Measurements from ENCODE around the gene SIK3. TPM values are rescaled to one million over a fixed set of nuclear protein-coding genes. Genes with fewer than 3 reads are reported as not detected.

The SIK3 gene
- total and polyA plus RNA-seq, 4 donors = 6.4 to 64.2 (median 39.0) TPM

- 43 to 52% methylated on average over 5 of the region's 5 CpGs for WGBS, 2 donors
- Histone ChIP-seq H3K27ac (ENCODE audit: low read depth in 1 of 2, low read length in 2 of 2) (no peak overlapping the region), H3K4me1 (ENCODE audit: control insufficient read depth in 1 of 2, insufficient read depth in 2 of 2, low read length in 2 of 2) (no peaks in the 10 kb centered on the region), H3K9me3 (ENCODE audit: control insufficient read depth, low read length) (no peaks in the 10 kb centered on the region), H3K36me3 (ENCODE audit: control insufficient read depth in 1 of 2, insufficient read depth in 2 of 2, low read length in 1 of 2) (peaks cover 0 to 2% of the 10 kb centered on the region in 2 donors), H3K27me3 (ENCODE audit: control insufficient read depth in 1 of 2, insufficient read depth in 2 of 2, low read length in 1 of 2) (no peaks in the 10 kb centered on the region), H3K4me3 (ENCODE audit: low read length in 2 of 2) (no peak overlapping the region)
- no peak for DNase-seq
- intact Hi-C loops (cut with DNase I) = loop anchor here in 1 of 2 donors (5.0 kb wide), 1 partner anchor 346 kb away; the partner anchor contains the start of genes PCSK7 and RNF214
- peak; percentile 26 for ATAC-seq (ENCODE audit: low FRiP score)
Measured at GRCh38 chr11:116885951-116886655, 212.1 kb downstream of the SIK3 start.

DNA sequence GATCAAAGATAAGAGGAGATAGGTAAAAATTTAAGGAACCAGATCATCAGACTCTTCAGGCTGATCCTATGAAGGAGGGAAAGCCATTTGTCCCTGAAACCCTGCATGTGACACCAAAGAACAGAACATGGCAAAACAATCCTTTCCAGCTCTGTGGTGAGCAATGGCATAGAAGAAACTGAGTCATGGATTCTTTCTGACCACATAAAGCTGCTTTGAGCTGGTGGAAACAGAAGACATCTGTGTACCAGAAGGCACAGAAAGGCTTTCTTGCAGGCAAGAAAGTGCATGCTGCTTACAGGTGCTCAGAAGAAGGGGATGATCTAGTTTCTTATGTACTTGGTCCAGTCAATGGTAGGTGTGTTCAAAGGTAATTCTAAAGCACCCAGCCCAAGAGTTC is 215.8 kb downstream of the SIK3 start:
- intact Hi-C loops (cut with DNase I) = no loop called here
- no peak overlapping the region for H3K4me3 ChIP-seq (ENCODE audit: low read length in 2 of 2)
- no peak overlapping the region for H3K27ac ChIP-seq (ENCODE audit: low read depth in 1 of 2, low read length in 2 of 2)
- H3K27me3 ChIP-seq (ENCODE audit: control insufficient read depth in 1 of 2, insufficient read depth in 2 of 2, low read length in 1 of 2) = no peaks in the 10 kb centered on the region
- H3K9me3 ChIP-seq (ENCODE audit: control insufficient read depth, low read length) = no peaks in the 10 kb centered on the region
- H3K36me3 ChIP-seq (ENCODE audit: control insufficient read depth in 1 of 2, insufficient read depth in 2 of 2, low read length in 1 of 2) = peaks cover 0 to 2% of the 10 kb centered on the region in 2 donors
- ATAC-seq (ENCODE audit: low FRiP score) = no peak
- no peaks in the 10 kb centered on the region for H3K4me1 ChIP-seq (ENCODE audit: control insufficient read depth in 1 of 2, insufficient read depth in 2 of 2, low read length in 2 of 2)
- DNase-seq = no peak

DNA sequence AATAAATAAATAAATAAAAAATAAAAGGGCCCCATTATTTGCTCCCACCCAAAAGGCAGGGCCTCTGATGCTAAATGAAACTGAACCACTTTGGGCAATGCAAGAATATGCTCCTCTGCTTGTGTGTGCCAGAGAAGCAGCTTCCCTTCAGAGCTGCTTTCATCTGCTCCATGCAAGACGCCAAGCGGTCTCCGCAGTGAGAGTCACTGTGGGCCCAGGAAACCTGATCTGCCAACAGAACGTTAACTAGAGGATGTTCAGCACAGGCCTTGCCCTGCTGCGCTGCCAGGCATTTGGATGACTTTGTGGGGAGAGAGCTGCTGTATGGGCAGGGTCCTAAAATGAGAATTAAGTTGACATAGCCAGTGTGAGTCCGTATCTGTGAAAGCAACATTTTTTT is 217.1 kb downstream of the SIK3 start:
- H3K4me3 ChIP-seq (ENCODE audit: low read length in 2 of 2) = no peak overlapping the region
- H3K36me3 ChIP-seq (ENCODE audit: control insufficient read depth in 1 of 2, insufficient read depth in 2 of 2, low read length in 1 of 2) = peaks cover 0 to 2% of the 10 kb centered on the region in 2 donors
- no peaks in the 10 kb centered on the region for H3K9me3 ChIP-seq (ENCODE audit: control insufficient read depth, low read length)
- DNase-seq (no peak), ATAC-seq (ENCODE audit: low FRiP score) (no peak)
- no peak overlapping the region for H3K27ac ChIP-seq (ENCODE audit: low read depth in 1 of 2, low read length in 2 of 2)
- H3K27me3 ChIP-seq (ENCODE audit: control insufficient read depth in 1 of 2, insufficient read depth in 2 of 2, low read length in 1 of 2) = no peaks in the 10 kb centered on the region
- 73 to 75% methylated on average over 6 of the region's 6 CpGs for WGBS, 2 donors
- intact Hi-C loops (cut with DNase I) = no loop called here
- no peaks in the 10 kb centered on the region for H3K4me1 ChIP-seq (ENCODE audit: control insufficient read depth in 1 of 2, insufficient read depth in 2 of 2, low read length in 2 of 2)

DNA sequence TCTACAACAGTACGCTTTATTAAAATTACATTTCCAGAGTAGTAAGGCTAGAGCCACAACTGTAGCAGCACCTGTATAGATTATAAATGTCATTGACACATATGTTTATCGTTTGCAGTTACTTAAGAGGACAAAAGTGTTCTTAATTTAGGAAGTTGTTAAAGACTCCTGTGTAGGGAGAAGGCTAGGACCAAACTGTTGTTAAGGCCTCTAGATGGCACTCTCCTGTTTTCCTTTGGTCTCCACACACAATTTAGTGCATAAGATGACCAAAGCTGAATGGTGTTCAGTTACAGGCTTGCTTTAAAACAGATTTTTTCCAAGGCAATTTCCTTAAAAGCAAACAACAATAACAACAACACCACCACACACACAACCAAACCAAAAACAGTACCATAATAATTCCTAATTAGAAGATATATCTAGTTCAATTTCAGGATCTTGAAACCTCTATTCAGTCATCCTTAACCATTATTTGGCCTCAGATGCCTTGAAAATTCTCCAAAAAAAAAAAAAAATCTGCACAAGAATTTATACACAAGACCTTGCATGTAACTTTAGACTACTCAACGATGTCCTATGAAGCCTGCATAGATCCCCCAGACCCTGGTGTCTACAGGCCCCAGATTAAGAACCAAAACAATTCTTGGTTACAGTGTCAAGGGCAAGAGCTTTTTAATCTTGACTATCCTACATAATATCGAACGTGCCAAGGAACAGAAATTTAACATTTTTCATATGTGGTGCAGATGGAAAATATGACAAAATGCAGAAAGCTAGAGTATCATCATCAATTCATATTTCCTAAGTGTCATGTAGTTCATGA is 218.2 kb downstream of the SIK3 start:
- no peaks in the 10 kb centered on the region for H3K4me1 ChIP-seq (ENCODE audit: control insufficient read depth in 1 of 2, insufficient read depth in 2 of 2, low read length in 2 of 2)
- no peaks in the 10 kb centered on the region for H3K27me3 ChIP-seq (ENCODE audit: control insufficient read depth in 1 of 2, insufficient read depth in 2 of 2, low read length in 1 of 2)
- no peak overlapping the region for H3K27ac ChIP-seq (ENCODE audit: low read depth in 1 of 2, low read length in 2 of 2)
- no peak for DNase-seq
- H3K9me3 ChIP-seq (ENCODE audit: control insufficient read depth, low read length) = no peaks in the 10 kb centered on the region
- peak; percentile 76 for ATAC-seq (ENCODE audit: low FRiP score)
- intact Hi-C loops (cut with DNase I) = loop anchor here (1.0 to 2.0 kb wide), 2 partner anchors 226 to 227 kb away; no protein-coding TSS in a partner anchor
- WGBS, 2 donors = 44% methylated on average over 5 of the region's 5 CpGs
- H3K4me3 ChIP-seq (ENCODE audit: low read length in 2 of 2) = no peak overlapping the region
- H3K36me3 ChIP-seq (ENCODE audit: control insufficient read depth in 1 of 2, insufficient read depth in 2 of 2, low read length in 1 of 2) = peaks cover 0 to 7% of the 10 kb centered on the region in 2 donors

GRCh38 chr11:116876656-116877055 is 221.6 kb downstream of the SIK3 start:
- ATAC-seq (ENCODE audit: low FRiP score) = no peak
- H3K36me3 ChIP-seq (ENCODE audit: control insufficient read depth in 1 of 2, insufficient read depth in 2 of 2, low read length in 1 of 2) = peaks cover 4 to 8% of the 10 kb centered on the region in 2 donors
- DNase-seq = no peak
- H3K4me1 ChIP-seq (ENCODE audit: control insufficient read depth in 1 of 2, insufficient read depth in 2 of 2, low read length in 2 of 2) = no peaks in the 10 kb centered on the region
- H3K27me3 ChIP-seq (ENCODE audit: control insufficient read depth in 1 of 2, insufficient read depth in 2 of 2, low read length in 1 of 2) = no peaks in the 10 kb centered on the region
- intact Hi-C loops (cut with DNase I) = no loop called here
- H3K27ac ChIP-seq (ENCODE audit: low read depth in 1 of 2, low read length in 2 of 2) = no peak overlapping the region
- H3K4me3 ChIP-seq (ENCODE audit: low read length in 2 of 2) = no peak overlapping the region
- H3K9me3 ChIP-seq (ENCODE audit: control insufficient read depth, low read length) = no peaks in the 10 kb centered on the region
- 88 to 91% methylated on average over 8 of the region's 8 CpGs for WGBS, 2 donors

DNA sequence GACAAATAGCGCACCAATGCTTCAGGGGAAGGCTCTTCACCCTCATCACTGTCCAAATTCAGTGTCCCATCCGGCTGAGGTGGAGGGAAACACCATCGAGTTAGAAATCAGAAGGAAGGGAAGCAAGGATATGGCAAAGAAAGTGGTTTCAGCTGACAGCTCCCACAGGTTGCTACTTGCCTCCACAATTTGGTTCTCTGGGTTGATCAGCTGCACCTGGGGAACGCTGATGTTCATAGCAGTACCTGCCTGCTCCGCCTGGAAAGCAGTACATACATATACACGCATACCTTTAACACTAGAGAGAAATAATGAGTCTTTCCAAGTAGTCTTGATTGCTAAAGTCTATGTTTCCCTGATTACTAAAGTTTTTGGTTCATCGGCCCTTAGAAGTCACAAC is 223.0 kb downstream of the SIK3 start:
- 93% methylated on average over 7 of the region's 7 CpGs for WGBS, 2 donors
- Histone ChIP-seq H3K4me3 (ENCODE audit: low read length in 2 of 2) (no peak overlapping the region), H3K27ac (ENCODE audit: low read depth in 1 of 2, low read length in 2 of 2) (no peak overlapping the region), H3K4me1 (ENCODE audit: control insufficient read depth in 1 of 2, insufficient read depth in 2 of 2, low read length in 2 of 2) (no peaks in the 10 kb centered on the region), H3K9me3 (ENCODE audit: control insufficient read depth, low read length) (no peaks in the 10 kb centered on the region), H3K27me3 (ENCODE audit: control insufficient read depth in 1 of 2, insufficient read depth in 2 of 2, low read length in 1 of 2) (no peaks in the 10 kb centered on the region), H3K36me3 (ENCODE audit: control insufficient read depth in 1 of 2, insufficient read depth in 2 of 2, low read length in 1 of 2) (peaks cover 4 to 9% of the 10 kb centered on the region in 2 donors)
- no peak for DNase-seq
- intact Hi-C loops (cut with DNase I) = no loop called here
- no peak for ATAC-seq (ENCODE audit: low FRiP score)

DNA sequence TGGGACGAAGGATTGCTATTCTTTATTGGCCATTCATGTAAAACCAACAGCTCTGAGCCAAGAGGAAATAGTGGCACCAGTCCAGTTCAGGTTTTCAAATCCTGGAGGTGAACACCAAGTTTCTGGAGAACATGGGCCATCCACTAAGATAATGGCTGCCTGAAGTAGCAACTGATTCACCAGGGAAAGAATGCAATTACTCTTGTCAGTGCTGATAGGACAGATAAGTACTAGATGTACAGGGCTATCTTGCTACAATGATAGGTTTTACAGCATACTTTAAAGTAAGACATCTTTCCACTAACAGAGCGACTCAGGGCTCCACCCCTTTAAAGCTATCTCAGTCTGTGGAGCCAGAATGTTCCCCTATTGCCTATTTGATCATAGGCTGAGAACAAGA is 224.0 kb downstream of the SIK3 start:
- peaks cover 8 to 12% of the 10 kb centered on the region in 2 donors for H3K36me3 ChIP-seq (ENCODE audit: control insufficient read depth in 1 of 2, insufficient read depth in 2 of 2, low read length in 1 of 2)
- DNase-seq (no peak), ATAC-seq (ENCODE audit: low FRiP score) (no peak)
- no peak overlapping the region for H3K27ac ChIP-seq (ENCODE audit: low read depth in 1 of 2, low read length in 2 of 2)
- no peak overlapping the region for H3K4me3 ChIP-seq (ENCODE audit: low read length in 2 of 2)
- 58 to 70% methylated on average over 2 of the region's 2 CpGs for WGBS, 2 donors
- intact Hi-C loops (cut with DNase I) = no loop called here
- no peaks in the 10 kb centered on the region for H3K9me3 ChIP-seq (ENCODE audit: control insufficient read depth, low read length)
- H3K27me3 ChIP-seq (ENCODE audit: control insufficient read depth in 1 of 2, insufficient read depth in 2 of 2, low read length in 1 of 2) = no peaks in the 10 kb centered on the region
- no peaks in the 10 kb centered on the region for H3K4me1 ChIP-seq (ENCODE audit: control insufficient read depth in 1 of 2, insufficient read depth in 2 of 2, low read length in 2 of 2)

- 91 to 92% methylated on average over 11 of the region's 11 CpGs for WGBS, 2 donors
- intact Hi-C loops (cut with DNase I) = no loop called here
Measured at GRCh38 chr11:116873381-116873780, 224.8 kb downstream of the SIK3 start.

More at GRCh38 chr11:116873381-116873780, 224.8 kb downstream of the SIK3 start:
- Histone ChIP-seq H3K36me3 (ENCODE audit: control insufficient read depth in 1 of 2, insufficient read depth in 2 of 2, low read length in 1 of 2) (peaks cover 8 to 13% of the 10 kb centered on the region in 2 donors), H3K9me3 (ENCODE audit: control insufficient read depth, low read length) (no peaks in the 10 kb centered on the region), H3K27ac (ENCODE audit: low read depth in 1 of 2, low read length in 2 of 2) (no peak overlapping the region), H3K27me3 (ENCODE audit: control insufficient read depth in 1 of 2, insufficient read depth in 2 of 2, low read length in 1 of 2) (no peaks in the 10 kb centered on the region), H3K4me3 (ENCODE audit: low read length in 2 of 2) (no peak overlapping the region), H3K4me1 (ENCODE audit: control insufficient read depth in 1 of 2, insufficient read depth in 2 of 2, low read length in 2 of 2) (no peaks in the 10 kb centered on the region)
- ATAC-seq (ENCODE audit: low FRiP score) (no peak), DNase-seq (no peak)
